Cardiac muscle cell (in vitro differentiated cells and primary cell): ENCODE data around the gene EPB41L2. TPM values are rescaled to one million over a fixed set of nuclear protein-coding genes. Genes with fewer than 3 reads are reported as not detected.

Experiments
- DNase-seq, 2 donors: peaks; one replicate each; pipeline versions ENCODE4 v3.0.0 to v3.0.0-alpha.2; 2010 to 2017; ENCODE audit warnings: low read depth in 1 of 2, low spot score in 1 of 2
- H3K27ac ChIP-seq: fragments of 200-600 bp; sonication (generic); 2 replicates; pipeline ENCODE4 v1.5.1; 2016
- H3K27me3 ChIP-seq: fragments of 200-600 bp; sonication (generic); 2 replicates; pipeline ENCODE4 v1.6.0; 2016; ENCODE audit warnings: control low read depth
- H3K36me3 ChIP-seq: fragments of 200-600 bp; sonication (generic); 2 replicates; pipeline ENCODE4 v1.5.1; 2016; ENCODE audit warnings: control low read depth
- H3K4me1 ChIP-seq: fragments of 200-600 bp; sonication (generic); 2 replicates; pipeline ENCODE4 v1.8.1; 2017; ENCODE audit warnings: low read depth, mild to moderate bottlenecking, mixed run types
- H3K4me3 ChIP-seq: fragments of 200-600 bp; sonication (generic); 2 replicates; pipeline ENCODE4 v1.5.1; 2016; ENCODE audit warnings: mild to moderate bottlenecking
- H3K9me3 ChIP-seq: fragments of 200-600 bp; sonication (generic); 2 replicates; pipeline ENCODE4 v1.5.1; 2017; ENCODE audit warnings: low read depth, mild to moderate bottlenecking, control low read depth
- polyA plus RNA-seq: library from polyadenylated mRNA; unstranded; fragments of >200 nt; fragmentation: Nextera tagmentation; extraction: Ambion mirVana; gene quantifications from 2 replicates; pipeline ENCODE4 v1.2.1, GENCODE V29; 2016
- total RNA-seq: library from RNA; depleted of rRNA; stranded (reverse); fragments of >200 nt; gene quantifications from 2 replicates; pipeline ENCODE4 v1.2.3, GENCODE V29; 2016
- TF ChIP-seq, protein P1 (sequence below): IDR thresholded peaks from 2 replicates; pipeline ENCODE4 v1.5.1; 2012; ENCODE audit warnings: low read depth, mild to moderate bottlenecking, low read length

The EPB41L2 gene
- total and polyA plus RNA-seq, 2 experiments from 2014 or later, result 11.0 to 24.0 TPM

DNA sequence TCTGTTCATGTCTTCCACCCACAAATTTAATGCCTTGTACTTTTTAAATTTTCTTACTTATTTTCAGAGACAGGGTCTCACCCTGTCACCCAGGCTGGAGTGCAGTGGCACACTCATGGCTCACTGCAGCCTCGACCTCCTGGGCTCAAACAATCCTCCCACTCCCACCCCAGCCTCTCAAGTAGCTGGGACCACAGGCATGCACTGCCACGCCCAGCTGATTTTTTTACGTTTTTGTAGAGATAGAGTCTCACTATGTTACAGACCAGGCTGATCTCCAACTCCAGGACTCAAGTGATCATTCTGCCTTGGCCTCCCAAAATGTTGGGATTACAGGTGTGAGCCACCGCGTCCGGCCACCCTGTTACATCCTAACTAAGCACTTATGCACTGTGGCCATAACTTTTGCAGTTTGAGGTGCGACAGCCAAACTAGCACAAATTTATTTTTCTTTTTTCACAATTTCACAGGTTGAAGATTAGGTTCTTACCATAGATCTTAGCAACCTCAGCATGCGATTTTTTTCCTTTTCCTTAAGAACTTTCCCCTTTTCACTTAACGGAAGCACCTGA, 92.1 kb downstream of the EPB41L2 start:
- no peak for DNase-seq
- Histone ChIP-seq H3K36me3 (no peaks in the 10 kb centered on the region), H3K4me1 (peaks cover 24% of the 10 kb centered on the region), H3K9me3 (no peaks in the 10 kb centered on the region), H3K27ac (no peak overlapping the region), H3K27me3 (no peaks in the 10 kb centered on the region), H3K4me3 (no peak overlapping the region)
- TF ChIP-seq, protein P1, sequence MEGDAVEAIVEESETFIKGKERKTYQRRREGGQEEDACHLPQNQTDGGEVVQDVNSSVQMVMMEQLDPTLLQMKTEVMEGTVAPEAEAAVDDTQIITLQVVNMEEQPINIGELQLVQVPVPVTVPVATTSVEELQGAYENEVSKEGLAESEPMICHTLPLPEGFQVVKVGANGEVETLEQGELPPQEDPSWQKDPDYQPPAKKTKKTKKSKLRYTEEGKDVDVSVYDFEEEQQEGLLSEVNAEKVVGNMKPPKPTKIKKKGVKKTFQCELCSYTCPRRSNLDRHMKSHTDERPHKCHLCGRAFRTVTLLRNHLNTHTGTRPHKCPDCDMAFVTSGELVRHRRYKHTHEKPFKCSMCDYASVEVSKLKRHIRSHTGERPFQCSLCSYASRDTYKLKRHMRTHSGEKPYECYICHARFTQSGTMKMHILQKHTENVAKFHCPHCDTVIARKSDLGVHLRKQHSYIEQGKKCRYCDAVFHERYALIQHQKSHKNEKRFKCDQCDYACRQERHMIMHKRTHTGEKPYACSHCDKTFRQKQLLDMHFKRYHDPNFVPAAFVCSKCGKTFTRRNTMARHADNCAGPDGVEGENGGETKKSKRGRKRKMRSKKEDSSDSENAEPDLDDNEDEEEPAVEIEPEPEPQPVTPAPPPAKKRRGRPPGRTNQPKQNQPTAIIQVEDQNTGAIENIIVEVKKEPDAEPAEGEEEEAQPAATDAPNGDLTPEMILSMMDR, result no peak

DNA sequence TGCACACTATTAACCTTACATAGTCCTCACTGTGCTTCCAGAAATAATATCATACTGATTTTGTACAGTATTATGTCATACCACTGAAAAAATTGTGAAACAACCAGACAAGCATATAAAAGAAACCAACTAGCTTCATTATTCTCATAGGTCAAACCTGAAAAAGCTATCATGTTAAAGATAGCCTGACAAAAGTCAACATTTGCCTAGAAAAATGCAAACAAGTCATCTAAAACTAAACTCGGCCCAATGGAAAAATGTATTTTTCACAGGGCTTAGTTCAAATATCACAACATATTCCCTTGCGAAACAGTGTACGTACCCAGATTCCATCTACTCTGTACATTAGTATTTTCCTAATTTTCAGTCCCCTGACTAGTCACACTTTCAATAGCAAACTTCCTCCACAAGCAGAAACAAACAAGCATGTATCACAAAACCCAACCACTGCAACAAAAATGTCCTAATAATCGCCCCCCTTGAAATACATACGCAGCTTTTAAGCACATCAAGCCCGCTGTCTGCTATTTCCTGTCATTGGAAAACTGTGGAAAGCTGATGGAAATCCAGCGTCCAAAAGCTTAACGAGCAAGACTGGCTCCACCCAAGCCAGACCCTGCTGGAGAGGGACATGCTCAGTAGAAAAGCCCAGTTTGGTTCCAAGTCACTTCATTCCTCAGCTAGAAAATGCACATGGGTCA, 93.1 kb downstream of the EPB41L2 start:
- H3K27me3 ChIP-seq, result no peaks in the 10 kb centered on the region
- no peak overlapping the region for H3K27ac ChIP-seq
- H3K4me3 ChIP-seq, result no peak overlapping the region
- TF ChIP-seq, protein P1, result no peak
- H3K9me3 ChIP-seq, result no peaks in the 10 kb centered on the region
- H3K36me3 ChIP-seq, result no peaks in the 10 kb centered on the region
- peak in 1 of 2 donors; percentile 83 for DNase-seq
- peaks cover 24% of the 10 kb centered on the region for H3K4me1 ChIP-seq

DNA sequence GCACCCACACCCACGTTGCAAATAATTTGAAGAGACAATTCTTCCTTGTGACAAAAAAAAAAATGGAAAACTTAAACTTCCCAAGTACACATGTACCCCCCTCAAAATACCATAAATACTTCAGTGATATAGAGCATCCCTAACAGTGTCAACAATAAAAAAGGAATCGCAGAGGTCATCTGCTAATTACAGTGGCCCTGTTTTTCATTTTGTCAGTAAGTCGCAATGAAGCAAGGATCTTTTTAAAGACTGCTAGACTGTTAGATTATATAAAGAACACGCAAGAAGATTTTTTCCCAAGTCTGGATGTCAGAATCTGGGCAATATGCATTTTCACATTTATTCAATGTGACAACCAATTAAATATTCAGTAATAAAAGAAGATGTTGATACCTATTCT, 93.9 kb downstream of the EPB41L2 start:
- TF ChIP-seq, protein P1, result no peak
- Histone ChIP-seq H3K27ac (no peak overlapping the region), H3K36me3 (no peaks in the 10 kb centered on the region), H3K27me3 (no peaks in the 10 kb centered on the region), H3K9me3 (no peaks in the 10 kb centered on the region), H3K4me3 (no peak overlapping the region), H3K4me1 (peaks cover 24% of the 10 kb centered on the region)
- no peak for DNase-seq

DNA sequence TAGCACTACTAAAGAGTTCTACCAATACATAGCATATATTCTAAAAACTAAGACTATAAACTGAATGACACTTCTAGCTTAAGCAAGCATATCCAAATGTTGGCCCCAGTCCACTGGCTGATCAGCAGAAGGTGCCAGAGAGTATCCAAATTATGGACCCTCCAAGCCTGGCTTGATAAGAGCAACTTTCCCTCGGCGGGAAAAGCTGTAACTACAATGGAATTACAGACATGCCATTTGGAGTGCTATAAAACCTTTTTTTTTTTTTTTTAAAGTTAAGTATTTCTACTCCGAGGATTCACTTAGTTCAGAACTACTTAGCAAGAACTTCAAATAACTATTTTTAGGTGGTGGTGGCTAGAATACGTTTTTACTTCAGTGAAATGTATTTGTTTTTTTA, 94.6 kb downstream of the EPB41L2 start:
- no peak for DNase-seq
- Histone ChIP-seq H3K4me1 (peaks cover 24% of the 10 kb centered on the region), H3K9me3 (no peaks in the 10 kb centered on the region), H3K36me3 (no peaks in the 10 kb centered on the region), H3K4me3 (no peak overlapping the region), H3K27me3 (no peaks in the 10 kb centered on the region), H3K27ac (no peak overlapping the region)
- TF ChIP-seq, protein P1, result no peak

DNA sequence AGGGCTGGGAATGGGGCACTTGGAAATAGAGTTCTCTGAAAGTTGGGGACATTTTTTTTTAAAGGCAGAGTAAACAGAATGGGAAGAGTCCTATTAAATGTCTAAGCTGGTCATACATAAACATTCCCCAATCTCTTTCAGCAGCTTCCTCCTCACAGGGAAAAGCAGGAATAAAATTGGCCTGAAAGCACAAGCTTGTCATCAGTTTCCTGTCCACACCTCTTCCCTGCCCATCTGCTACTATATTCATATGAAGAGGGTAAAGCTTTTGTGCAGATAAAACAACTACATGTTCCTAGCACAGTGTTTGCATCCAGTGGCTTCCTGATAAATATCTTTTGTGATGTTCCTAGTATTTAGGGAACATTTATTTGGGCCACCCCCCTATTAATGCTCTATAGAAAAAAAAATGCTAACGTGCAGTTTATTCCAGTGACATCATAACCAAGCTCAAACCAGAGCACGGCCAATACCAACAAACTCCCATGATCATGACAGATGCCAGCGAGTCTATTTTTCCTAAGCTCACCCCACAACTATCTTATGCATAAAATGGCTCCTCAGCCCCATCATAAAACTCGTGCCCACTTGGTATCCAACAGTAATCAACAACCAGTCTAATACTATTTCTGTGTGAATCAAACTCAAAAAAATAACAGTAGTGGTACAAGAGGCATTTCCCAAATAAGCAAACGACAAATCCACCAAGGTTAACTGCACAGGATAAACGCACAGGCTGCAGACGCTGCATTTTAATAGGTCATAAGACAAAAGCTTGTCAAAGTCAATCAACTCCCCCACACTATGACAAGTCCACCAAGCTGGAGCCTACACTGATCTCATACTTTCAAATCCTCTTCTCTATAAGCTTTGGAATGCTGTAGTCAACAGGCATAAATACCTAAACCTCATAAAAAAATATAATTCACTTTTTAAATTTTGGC, 95.3 kb downstream of the EPB41L2 start:
- H3K9me3 ChIP-seq, result no peaks in the 10 kb centered on the region
- H3K36me3 ChIP-seq, result no peaks in the 10 kb centered on the region
- no peak for DNase-seq
- TF ChIP-seq, protein P1, result no peak
- H3K27me3 ChIP-seq, result no peaks in the 10 kb centered on the region
- H3K4me1 ChIP-seq, result peaks cover 22% of the 10 kb centered on the region
- no peak overlapping the region for H3K4me3 ChIP-seq
- H3K27ac ChIP-seq, result no peak overlapping the region
